ENCODE data around the gene KIF1A. TPM values are rescaled to one million over a fixed set of nuclear protein-coding genes. Genes with fewer than 3 reads are reported as not detected.
"Not testable (repeated sequence)": the region's sequence is repeated elsewhere in the genome, so short reads cannot be mapped to it uniquely, and the experiment has no call there.

KIF1A gene
- total RNA-seq, 1 donor from 2014 or later: 0.24 TPM

DNA sequence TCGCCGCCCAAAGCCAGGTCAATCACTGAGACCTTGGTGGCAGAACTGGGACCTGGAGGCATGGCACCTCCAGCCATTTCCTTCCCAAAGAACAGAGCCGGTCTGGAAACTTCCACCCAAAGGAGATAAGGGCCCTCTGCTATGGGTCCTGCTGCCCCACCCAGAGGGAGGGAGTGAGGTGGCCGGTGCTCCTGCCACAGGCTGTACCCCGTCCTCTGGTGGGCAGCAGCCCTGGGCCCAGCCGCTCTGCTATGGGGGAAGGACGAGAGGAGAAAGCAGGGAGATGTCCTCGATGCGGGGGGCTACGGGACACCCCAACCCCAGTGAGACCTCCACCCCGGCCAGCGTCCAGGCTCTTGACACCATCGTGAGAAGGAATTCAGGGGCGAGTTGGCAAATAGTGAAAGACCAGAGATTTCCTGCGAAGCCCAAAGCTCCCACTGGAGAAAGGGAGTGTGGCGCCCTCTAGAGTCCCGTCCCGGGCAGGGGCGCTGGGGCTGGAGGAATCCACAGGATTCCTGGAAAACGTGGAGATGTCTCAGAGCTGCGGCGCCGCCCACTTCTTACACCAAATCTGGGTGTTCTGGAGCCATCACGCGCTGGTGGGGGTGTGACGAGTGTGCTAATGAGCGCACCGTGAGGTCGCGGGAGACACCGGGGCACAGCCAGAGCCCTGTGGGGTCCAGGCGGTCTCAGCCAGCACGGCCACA lies 121.0 kb downstream of the KIF1A start:
- ATAC-seq (peak; percentile 19 to 34), DNase-seq (peak; percentile 28)
- H3K27ac ChIP-seq; H3K4me1 ChIP-seq; H3K36me3 ChIP-seq; H3K4me3 ChIP-seq; H3K9me3 ChIP-seq; intact Hi-C loops (cut with DNase I): not testable (repeated sequence)
- peaks cover 20% of the 10 kb centered on the region for H3K27me3 ChIP-seq (ENCODE audit: low read depth)

DNA sequence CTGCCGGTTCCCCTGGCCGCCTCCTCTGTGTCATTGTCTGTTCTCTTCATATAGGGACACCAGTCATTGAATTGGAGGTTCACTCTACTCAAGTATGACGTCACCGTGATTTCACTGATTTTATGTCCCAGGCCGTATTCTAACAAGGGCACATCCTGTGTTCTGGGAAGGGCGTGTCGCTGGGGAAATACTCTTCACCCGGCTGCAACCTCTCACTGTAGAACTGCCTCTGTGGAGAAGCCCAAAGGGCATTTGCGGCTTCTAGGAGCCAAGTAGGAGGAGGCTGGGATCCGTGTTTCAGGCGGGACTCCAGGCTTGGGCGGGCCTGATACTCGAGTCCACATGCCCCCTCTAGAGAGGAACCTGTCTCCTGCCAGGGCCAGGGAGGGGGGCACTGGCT lies 123.5 kb downstream of the KIF1A start:
- intact Hi-C loops (cut with DNase I); H3K36me3 ChIP-seq; DNase-seq; H3K27me3 ChIP-seq (ENCODE audit: low read depth); H3K4me3 ChIP-seq; H3K4me1 ChIP-seq; H3K9me3 ChIP-seq; H3K27ac ChIP-seq; ATAC-seq: not testable (repeated sequence)

DNA sequence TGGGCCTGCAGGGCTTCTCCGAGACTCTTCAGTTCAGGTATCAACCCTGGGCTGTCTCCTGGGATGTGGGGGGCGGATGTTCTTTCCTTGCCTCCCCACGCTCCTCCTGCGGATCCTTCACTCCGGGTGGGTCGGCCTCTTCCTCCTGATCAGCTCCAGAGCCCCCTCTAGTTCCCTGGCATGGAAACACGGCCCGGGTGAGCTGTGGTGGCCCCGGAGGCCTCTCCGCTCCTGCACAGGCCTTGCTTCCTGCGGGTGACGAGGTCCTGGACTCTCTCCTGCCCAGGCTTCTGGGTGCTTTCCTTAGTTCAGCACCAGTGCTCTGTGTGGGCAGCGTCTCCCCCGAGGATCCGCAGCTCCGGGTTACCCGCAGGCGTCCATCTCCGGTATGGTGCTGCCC lies 124.4 kb downstream of the KIF1A start:
- H3K4me1 ChIP-seq; H3K27ac ChIP-seq; H3K4me3 ChIP-seq; H3K9me3 ChIP-seq; H3K27me3 ChIP-seq (ENCODE audit: low read depth); intact Hi-C loops (cut with DNase I); H3K36me3 ChIP-seq; ATAC-seq; DNase-seq: not testable (repeated sequence)

DNA sequence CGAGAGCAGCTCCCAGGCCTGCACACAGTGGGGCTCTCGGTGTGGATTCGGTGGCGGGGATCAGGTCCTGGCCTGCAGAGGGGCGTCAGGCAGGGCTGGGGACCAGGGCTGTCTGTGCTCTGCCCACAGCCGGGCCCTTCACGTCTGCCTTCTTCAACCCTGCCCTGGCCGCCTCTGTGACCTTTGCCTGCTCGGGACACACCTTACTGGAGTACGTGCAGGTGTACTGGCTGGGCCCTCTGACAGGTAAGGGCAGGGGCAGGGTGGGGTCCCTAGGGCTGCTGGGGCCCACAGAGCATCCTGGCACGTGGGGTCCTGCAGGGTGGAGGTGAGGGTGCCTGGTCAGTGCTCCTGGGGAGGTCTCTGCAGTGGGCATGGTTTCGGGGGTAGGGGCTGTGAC lies 125.7 kb downstream of the KIF1A start:
- H3K9me3 ChIP-seq; H3K27me3 ChIP-seq (ENCODE audit: low read depth); intact Hi-C loops (cut with DNase I); H3K4me1 ChIP-seq; H3K27ac ChIP-seq; H3K36me3 ChIP-seq; DNase-seq; ATAC-seq; H3K4me3 ChIP-seq: not testable (repeated sequence)

DNA sequence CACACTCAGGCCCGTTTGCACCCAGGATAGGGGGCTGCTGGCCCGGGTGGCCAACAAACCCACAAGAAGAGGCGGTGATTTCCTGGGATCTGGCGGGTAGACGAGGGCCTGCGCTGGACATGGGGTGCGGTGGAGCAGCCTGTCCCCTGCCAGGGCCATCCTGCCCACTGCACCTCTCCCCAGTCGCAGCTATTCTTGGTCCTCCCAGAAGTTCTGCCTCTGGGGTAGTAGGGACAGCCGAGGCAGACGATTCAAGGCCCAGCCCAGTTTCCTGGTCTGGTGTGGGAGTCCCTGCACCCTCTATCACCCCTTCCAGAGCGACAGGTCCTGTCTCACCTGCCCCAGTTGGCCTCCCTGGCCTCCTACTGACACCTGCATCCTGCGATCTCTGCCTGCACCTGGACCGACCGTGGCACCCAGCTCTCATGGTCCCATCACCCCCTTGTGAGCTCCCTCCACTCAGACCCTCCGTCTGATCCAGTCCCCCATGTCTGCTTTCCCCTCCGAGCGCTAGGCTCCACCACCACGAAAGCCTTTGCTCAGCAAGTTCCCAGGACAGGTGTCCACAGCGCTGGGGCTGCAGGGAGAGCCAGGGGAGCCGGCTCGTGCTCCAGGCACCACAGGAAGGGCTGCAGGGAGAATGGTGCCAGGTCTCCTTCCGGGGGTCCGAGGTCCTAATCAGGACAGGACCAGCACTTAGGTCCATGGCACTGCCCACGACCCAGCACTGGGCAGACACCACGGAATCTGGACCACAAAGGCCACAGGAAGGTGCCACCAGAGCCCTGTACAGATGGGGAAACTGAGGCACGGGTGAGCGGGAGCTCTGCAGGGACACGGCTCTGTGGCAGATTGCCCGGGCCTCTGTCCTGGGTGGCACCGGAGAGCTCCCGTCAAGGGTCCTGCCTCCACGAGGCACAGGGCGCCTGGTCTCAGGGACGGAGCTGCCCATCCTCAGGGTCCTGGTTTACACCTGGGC lies 127.1 kb downstream of the KIF1A start:
- H3K36me3 ChIP-seq: not testable (repeated sequence)

DNA sequence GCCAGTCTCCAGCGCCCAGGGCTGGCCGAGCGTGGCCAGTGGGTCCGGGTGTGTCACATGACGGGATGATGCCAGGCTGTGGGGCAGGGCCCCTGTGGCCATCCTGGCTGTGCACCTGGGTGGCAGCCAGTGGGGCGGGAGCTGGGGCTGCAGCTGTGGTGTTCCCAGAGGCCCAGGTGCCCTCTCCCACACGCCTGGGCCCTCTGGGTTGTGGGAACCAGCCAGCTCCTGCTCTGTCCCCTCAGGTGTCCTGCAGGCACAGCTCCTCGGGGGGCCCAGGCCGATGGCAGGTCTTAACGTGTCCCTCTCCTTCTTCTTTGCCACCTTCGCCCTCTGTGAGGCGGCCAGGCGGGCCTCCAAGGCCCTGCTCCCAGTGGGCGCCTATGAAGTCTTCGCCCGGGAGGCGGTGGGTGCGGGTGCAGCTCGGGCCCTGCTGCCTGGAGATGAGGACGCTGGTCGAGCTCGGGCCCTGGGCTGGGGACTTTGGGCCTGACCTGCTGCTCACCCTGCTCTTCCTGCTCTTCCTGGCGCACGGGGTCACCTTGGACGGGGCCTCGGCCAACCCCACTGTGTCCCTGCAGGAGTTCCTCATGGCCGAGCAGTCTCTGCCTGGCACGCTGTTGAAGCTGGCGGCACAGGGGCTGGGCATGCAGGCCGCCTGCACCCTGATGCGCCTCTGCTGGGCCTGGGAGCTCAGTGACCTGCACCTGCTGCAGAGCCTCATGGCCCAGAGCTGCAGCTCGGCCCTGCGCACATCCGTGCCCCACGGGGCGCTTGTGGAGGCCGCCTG lies 128.2 kb downstream of the KIF1A start, which contains the start of gene AQP12A:
AQP12A (plus strand) TSS at position 236 of the 790 bp plus-strand sequence; CDS start at position 284, 48 bp downstream.
- H3K27ac ChIP-seq; DNase-seq; H3K4me3 ChIP-seq; ATAC-seq; H3K36me3 ChIP-seq; intact Hi-C loops (cut with DNase I); H3K9me3 ChIP-seq; H3K4me1 ChIP-seq; H3K27me3 ChIP-seq (ENCODE audit: low read depth): not testable (repeated sequence)

More for the DNA sequence above, 127.1 kb downstream of the KIF1A start:
- H3K27me3 ChIP-seq (ENCODE audit: low read depth); DNase-seq; H3K4me1 ChIP-seq; intact Hi-C loops (cut with DNase I); H3K4me3 ChIP-seq; H3K27ac ChIP-seq; H3K9me3 ChIP-seq: not testable (repeated sequence)
- peak in 1 of 2 donors; percentile 4 for ATAC-seq

DNA sequence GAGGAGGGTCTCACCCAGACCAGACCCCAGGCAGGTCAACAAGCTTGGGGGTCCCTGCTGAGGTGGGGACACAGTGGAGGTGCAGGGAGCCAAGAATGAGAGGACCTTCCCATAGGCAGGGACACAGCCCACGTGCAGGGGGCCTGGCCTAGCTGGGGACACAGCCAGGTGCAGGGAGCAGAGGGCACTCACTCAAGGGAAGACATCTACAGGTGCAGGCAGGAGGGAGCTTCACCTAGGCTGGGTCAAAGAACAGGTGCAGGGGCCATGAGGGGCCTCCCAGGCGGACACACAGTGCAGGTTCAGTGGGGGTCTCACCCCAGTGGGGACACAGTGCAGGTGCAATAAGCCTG lies 129.0 kb downstream of the KIF1A start:
- intact Hi-C loops (cut with DNase I); H3K27me3 ChIP-seq (ENCODE audit: low read depth); ATAC-seq; DNase-seq; H3K4me1 ChIP-seq; H3K36me3 ChIP-seq; H3K4me3 ChIP-seq; H3K27ac ChIP-seq; H3K9me3 ChIP-seq: not testable (repeated sequence)

DNA sequence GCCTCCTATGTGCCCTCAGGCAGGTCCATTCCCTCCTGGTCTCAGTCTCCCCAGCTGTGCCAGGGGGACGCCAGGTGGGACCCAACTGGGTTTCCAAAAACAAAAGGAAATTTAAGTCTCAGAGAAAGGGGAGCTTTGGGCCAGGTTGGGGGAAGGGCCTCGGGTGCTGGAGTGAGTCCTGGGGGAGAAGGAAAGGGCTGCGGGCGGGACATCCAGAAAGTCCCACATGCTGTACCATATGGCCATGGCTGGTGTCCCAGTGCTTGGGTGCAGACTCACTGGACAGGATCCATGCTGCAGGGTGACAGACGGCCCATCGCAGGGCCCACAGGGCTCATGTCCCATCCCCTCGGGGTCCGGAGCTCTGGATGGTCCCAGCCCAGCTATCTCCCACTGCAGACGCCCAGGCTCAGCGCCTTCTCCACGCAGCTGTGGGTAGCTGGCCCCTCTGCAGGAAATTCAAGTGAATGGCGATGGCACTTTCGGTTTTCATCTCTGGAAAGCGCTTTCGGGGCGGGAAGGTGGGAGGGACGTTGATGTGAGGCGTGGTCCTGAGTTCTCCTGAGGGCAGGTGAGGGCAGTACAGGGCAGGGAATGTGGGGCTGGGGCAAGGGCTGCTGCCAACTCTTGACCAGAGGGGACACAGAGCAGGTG lies 129.5 kb downstream of the KIF1A start:
- H3K27me3 ChIP-seq (ENCODE audit: low read depth); H3K27ac ChIP-seq; H3K4me1 ChIP-seq; intact Hi-C loops (cut with DNase I); ATAC-seq; DNase-seq; H3K36me3 ChIP-seq; H3K9me3 ChIP-seq; H3K4me3 ChIP-seq: not testable (repeated sequence)

DNA sequence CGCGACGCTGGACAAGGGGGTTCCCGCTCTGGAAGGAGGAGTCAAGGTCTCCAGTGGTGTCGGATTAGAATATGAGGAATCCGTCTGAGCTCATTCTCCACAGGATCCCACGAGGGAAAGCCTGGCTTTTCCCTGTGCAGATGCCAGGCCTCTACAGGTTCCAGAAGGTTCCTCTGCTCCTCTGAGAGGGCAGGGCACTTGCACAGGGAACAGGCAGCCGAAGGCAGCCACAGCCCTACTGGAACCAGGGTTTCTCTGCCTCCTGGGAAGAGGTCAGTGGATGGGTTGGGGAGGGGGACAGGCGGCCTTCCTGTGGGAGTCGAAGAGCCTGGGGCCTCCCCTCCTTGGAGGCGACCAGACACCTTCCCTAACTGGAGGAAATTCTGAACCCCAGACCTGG lies 130.0 kb downstream of the KIF1A start:
- ATAC-seq (no peak), DNase-seq (no peak)
- H3K27ac ChIP-seq: no peak overlapping the region
- H3K9me3 ChIP-seq: no peaks in the 10 kb centered on the region
- intact Hi-C loops (cut with DNase I): no loop called here
- no peaks in the 10 kb centered on the region for H3K27me3 ChIP-seq (ENCODE audit: low read depth)
- H3K36me3 ChIP-seq: no peaks in the 10 kb centered on the region
- no peak overlapping the region for H3K4me3 ChIP-seq
- TF ChIP-seq, protein P1, sequence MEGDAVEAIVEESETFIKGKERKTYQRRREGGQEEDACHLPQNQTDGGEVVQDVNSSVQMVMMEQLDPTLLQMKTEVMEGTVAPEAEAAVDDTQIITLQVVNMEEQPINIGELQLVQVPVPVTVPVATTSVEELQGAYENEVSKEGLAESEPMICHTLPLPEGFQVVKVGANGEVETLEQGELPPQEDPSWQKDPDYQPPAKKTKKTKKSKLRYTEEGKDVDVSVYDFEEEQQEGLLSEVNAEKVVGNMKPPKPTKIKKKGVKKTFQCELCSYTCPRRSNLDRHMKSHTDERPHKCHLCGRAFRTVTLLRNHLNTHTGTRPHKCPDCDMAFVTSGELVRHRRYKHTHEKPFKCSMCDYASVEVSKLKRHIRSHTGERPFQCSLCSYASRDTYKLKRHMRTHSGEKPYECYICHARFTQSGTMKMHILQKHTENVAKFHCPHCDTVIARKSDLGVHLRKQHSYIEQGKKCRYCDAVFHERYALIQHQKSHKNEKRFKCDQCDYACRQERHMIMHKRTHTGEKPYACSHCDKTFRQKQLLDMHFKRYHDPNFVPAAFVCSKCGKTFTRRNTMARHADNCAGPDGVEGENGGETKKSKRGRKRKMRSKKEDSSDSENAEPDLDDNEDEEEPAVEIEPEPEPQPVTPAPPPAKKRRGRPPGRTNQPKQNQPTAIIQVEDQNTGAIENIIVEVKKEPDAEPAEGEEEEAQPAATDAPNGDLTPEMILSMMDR (IDR thresholded peaks at IDR 0.05): no peak
- H3K4me1 ChIP-seq: no peaks in the 10 kb centered on the region

Measured in lower lobe of right lung (tissue), 2 donors.